T-cell (primary cell): Measurements from ENCODE around the gene LSM7. TPM values are rescaled to one million over a fixed set of nuclear protein-coding genes. Genes with fewer than 3 reads are reported as not detected.

Experiments used
- ATAC-seq, 4 experiments: fragments of 200-7000 bp in 3 of 4; fragments of 150-1000 bp in 1 of 4; cut with Tn5 transposase; replicated peaks in 1 of 4; 1 replicate in 3 of 4; 2 replicates in 1 of 4; pipeline ENCODE4 v1.10.0; 2021; ENCODE audit warnings: moderate library complexity in 3 of 4, mild to moderate bottlenecking in 2 of 4, moderate number of reproducible peaks in 1 of 4
- CTCF ChIA-PET, 2 donors: fragments of 300-600 bp; sonication (Branson Sonifier 250); formaldehyde crosslinking; loops; one replicate each; lab custom pipeline; 2022; ENCODE audit warnings: antibody characterized with exemption in 2 of 2; lab: Charles Lee
- POLR2A ChIA-PET, 2 donors: fragments of 300-600 bp; sonication (Branson Sonifier 250); formaldehyde crosslinking; loops; one replicate each; lab custom pipeline; 2022; ENCODE audit warnings: antibody characterized with exemption in 2 of 2; lab: Charles Lee
- DNase-seq, 35 experiments: peaks; one replicate each; pipeline versions ENCODE4 v3.0.0 to v3.0.0-alpha.2; 2013 to 2023
- H3K27ac ChIP-seq: one replicate; pipeline ENCODE4 v1.5.1; 2013; ENCODE audit warnings: low read length
- H3K27me3 ChIP-seq, 2 experiments: replicated peaks in 1 of 2; 1 replicate in 1 of 2; 2 replicates in 1 of 2; pipeline versions ENCODE4 v1.6.1 to v1.7.0; 2013; ENCODE audit warnings: low read length in 1 of 2, mixed read lengths in 1 of 2; ENCODE audit not compliant: control insufficient read depth in 2 of 2, insufficient read depth in 2 of 2; ENCODE audit errors: extremely low read depth in 1 of 2
- H3K36me3 ChIP-seq, 2 donors: 1 replicate in 1 of 2; 2 replicates in 1 of 2; pipeline versions ENCODE4 v1.6.1 to v1.7.0; 2013; ENCODE audit warnings: low read length in 1 of 2; ENCODE audit not compliant: control insufficient read depth in 2 of 2, insufficient read depth in 1 of 2; ENCODE audit errors: extremely low read depth in 1 of 2
- H3K4me1 ChIP-seq, 2 experiments: 1 replicate in 1 of 2; 2 replicates in 1 of 2; pipeline versions ENCODE4 v1.6.1 to v1.7.0; 2013; ENCODE audit warnings: low read length in 2 of 2, mixed read lengths in 1 of 2; ENCODE audit not compliant: insufficient read depth in 2 of 2, control insufficient read depth in 1 of 2; ENCODE audit errors: extremely low read depth in 1 of 2
- H3K4me3 ChIP-seq, 2 donors: 1 replicate in 1 of 2; 2 replicates in 1 of 2; pipeline versions ENCODE4 v1.5.1 to v1.7.0; 2013; ENCODE audit warnings: mild to moderate bottlenecking in 2 of 2, low read length in 1 of 2, moderate library complexity in 1 of 2; ENCODE audit not compliant: control insufficient read depth in 1 of 2; ENCODE audit errors: extremely low read depth in 1 of 2
- H3K9me3 ChIP-seq: 2 replicates; pipeline ENCODE4 v1.7.0; 2013
- H3K27ac Mint-ChIP-seq, 2 donors: one replicate each; pipeline ENCODE4 v1.8.0; 2020 to 2021; ENCODE audit warnings: mild to moderate bottlenecking in 2 of 2, mixed read lengths in 2 of 2
- H3K27me3 Mint-ChIP-seq, 2 donors: one replicate each; pipeline ENCODE4 v1.8.0; 2021 to 2022; ENCODE audit warnings: mixed read lengths in 2 of 2
- H3K36me3 Mint-ChIP-seq: one replicate; pipeline ENCODE4 v1.8.0; 2021; ENCODE audit warnings: mixed read lengths
- H3K4me1 Mint-ChIP-seq, 3 donors: one replicate each; pipeline ENCODE4 v1.8.0; 2020 to 2022; ENCODE audit warnings: mixed read lengths in 3 of 3, mild to moderate bottlenecking in 1 of 3
- H3K4me3 Mint-ChIP-seq, 3 donors: one replicate each; pipeline ENCODE4 v1.8.0; 2020 to 2022; ENCODE audit warnings: mild to moderate bottlenecking in 3 of 3, mixed read lengths in 3 of 3, moderate library complexity in 3 of 3
- H3K9me3 Mint-ChIP-seq, 3 donors: one replicate each; pipeline ENCODE4 v1.8.0; 2020 to 2022; ENCODE audit warnings: mixed read lengths in 3 of 3
- WGBS: methylation state at CpG from one replicate; pipeline ENCODE4 v1.1.5; 2013; ENCODE audit warnings: missing lambda C conversion rate; ENCODE audit not compliant: insufficient coverage; 5-methylcytosine and 5-hydroxymethylcytosine counted together
- total RNA-seq, 35 experiments: library from RNA in 6 of 35; stranded (reverse) in 6 of 35; fragments of 120-200 nt in 1 of 35; gene quantifications; one replicate each; pipeline versions ENCODE4 v1.2.1 to v1.2.4 and lab custom pipeline; 2013 to 2026

LSM7 gene
- total RNA-seq (100 to 1,000 TPM in 3 of 5 donors, 10 to 100 TPM in 2; 86.7 to 127 (median 107) TPM), total RNA-seq (lab: John Stamatoyannopoulos, UW) (30.8 to 83.7 (median 42.0) reads per million in 29 experiments)
- total RNA-seq (2013), result 79.7 TPM

DNA sequence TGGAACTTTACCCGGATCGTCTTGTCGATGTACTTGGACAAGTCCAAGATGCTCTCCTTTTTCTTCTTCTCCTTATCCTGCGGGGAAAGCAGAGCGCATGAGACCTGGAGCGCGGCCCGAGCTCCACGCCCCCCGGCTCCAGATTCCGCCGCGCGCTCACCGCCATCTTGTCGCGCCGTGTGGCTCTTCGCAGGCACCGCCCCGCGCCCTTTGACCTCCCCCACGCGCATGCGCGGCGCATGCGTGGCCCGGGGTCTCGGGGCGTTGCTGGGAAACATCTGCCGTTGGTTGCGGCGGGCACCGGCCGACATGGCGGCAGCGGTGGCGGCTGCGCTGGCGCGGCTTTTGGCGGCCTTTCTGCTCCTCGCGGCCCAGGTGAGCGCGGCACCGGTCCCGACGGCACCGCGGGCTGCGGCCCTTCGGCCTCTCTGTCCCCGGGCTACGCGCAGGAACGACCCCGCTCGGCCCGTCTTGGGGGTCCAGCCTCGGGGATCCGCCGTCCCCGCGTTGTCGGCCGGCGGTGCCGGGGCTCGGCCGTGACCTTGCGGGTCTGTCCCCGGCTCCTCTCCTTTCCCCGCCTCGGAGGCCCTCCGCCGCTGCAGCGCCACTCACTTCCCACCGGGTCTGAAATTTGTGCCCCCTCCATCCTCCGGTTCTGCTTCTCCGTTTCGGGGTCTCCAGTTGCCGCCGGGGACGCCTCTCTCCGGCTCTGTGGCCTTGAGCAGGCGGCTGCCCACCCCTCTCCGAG lies at the start of gene LSM7, which contains the start of gene SPPL2B:
Gene LSM7, minus strand, starts transcription at position 186 of the 748 bp plus-strand sequence. Its CDS starts 20 bp downstream, at position 166.
Gene SPPL2B, plus strand, starts transcription at position 284 of the 748 bp plus-strand sequence. Its CDS starts 26 bp downstream, at position 310.
- Histone ChIP-seq H3K4me3 (peak within 1 kb of the TSS; percentile 84 to 97), H3K36me3 (peaks cover 16 to 18% of the 10 kb centered on the region in 2 donors), H3K4me1 (peaks cover 18 to 79% of the 10 kb centered on the region in 2 experiments), H3K9me3 (no peaks in the 10 kb centered on the region), H3K27ac (peak within 1 kb of the TSS; percentile 48), H3K27me3 (no peaks in the 10 kb centered on the region)
- Mint-ChIP-seq H3K9me3 (no peaks in the 10 kb centered on the region), H3K27me3 (no peaks in the 10 kb centered on the region), H3K27ac (peak within 1 kb of the TSS; percentile 92 to 98), H3K4me3 (peak within 1 kb of the TSS; percentile 93 to 100 (median 97)), H3K4me1 (peaks cover 64 to 74% (median 66%) of the 10 kb centered on the region in 3 donors), H3K36me3 (peaks cover 7% of the 10 kb centered on the region)
- ATAC-seq, result peak; percentile 79 to 83 (median 82)
- 0% methylated on average over 88 of the region's 89 CpGs for WGBS
- ChIA-PET CTCF (interaction anchor here in 1 of 2 donors (0.8 kb wide), 1 partner anchor 90 kb away, joined by 6 read pairs; no protein-coding TSS in a partner anchor), POLR2A (no interaction called here)
- peak; percentile 84 to 97 (median 90) for DNase-seq

DNA sequence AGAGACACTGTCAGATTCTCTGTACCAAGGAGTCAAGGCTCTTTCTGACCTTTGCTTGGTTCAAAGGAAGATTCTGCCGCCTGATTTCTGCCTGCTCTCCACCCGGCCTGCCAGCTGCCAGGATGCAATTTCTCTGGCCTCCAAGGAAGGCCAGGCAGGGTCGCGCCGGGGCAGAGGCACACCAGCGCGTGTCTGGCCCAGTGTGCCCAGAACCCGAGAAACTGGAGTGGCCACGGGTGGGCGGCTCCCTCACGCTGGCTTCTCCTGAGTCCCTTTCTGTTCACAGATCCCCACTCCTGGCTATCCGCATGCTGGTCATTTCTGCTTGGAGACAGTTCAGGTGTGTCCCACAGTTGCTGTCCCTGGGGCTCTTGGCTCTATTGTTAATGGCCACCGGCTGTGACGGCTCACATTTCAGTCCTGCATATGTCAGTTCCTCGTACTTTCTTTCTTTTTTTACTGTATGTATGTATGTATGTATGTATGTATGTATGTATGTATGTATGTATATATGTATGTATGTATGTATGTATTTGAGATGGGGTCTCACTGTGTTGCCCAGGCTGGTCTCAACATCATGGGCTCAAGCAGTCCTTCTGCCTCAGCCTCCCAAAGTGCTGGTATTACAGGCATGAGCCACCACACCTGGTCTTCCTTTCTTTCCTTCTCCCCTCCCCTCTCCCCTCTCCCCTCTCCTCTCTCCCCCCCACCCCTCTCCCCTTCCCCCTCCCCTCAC lies 48.6 kb upstream of the LSM7 start:
- Mint-ChIP-seq H3K4me1 (peaks cover 0 to 11% (median 0%) of the 10 kb centered on the region in 3 donors), H3K4me3 (no peak overlapping the region), H3K36me3 (no peaks in the 10 kb centered on the region), H3K27ac (no peak overlapping the region), H3K9me3 (peaks cover 0 to 14% (median 4%) of the 10 kb centered on the region in 3 donors), H3K27me3 (peaks cover 4 to 5% of the 10 kb centered on the region in 2 donors)
- H3K9me3 ChIP-seq, result no peaks in the 10 kb centered on the region
- 88% methylated on average over 12 of the region's 15 CpGs for WGBS
- ATAC-seq (no peak), DNase-seq (no peak)
- POLR2A ChIA-PET, result no interaction called here
- peaks cover 0 to 20% of the 10 kb centered on the region in 2 experiments for H3K27me3 ChIP-seq
- H3K4me1 ChIP-seq, result no peaks in the 10 kb centered on the region
- H3K36me3 ChIP-seq, result no peaks in the 10 kb centered on the region
- no peak overlapping the region for H3K4me3 ChIP-seq
- CTCF ChIA-PET, result no interaction called here
- H3K27ac ChIP-seq, result no peak overlapping the region

DNA sequence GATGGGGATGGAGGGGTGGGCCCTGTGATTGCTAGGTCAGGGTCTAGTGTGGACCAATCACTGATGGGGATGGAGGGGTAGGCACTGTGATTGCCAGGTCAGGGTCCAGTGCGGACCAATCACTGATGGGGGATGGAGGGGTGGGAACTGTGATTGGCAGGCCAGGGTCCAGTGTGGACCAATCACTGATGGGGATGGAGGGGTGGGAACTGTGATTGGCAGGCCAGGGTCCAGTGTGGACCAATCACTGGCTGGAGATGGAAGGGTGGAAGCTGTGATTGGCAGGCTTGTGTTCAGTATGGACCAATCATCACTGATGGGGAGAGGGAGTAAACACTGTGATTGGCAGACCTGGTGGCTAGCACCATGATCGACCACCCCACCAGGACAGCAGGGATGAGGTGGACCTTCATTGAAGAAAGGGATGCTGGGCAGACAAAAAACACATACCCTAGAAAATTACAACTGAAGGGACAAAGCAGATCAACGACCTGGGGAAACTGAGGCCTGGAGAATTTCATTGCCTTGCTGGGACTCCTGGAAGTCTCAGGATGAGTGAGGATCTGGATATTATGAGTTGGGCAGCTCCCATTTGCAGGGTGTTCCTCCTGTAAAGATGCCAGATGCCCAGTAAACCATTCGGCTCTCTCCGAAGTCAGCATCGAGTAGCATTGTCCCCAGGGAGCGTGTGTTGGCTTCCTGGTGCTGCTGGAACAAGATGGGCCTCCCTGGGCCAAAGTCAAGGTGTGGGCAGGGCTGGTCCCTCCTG lies 47.2 kb upstream of the LSM7 start:
- ChIA-PET CTCF (no interaction called here), POLR2A (no interaction called here)
- peaks cover 0 to 11% (median 2%) of the 10 kb centered on the region in 3 donors for H3K4me1 Mint-ChIP-seq
- DNase-seq (no peak), ATAC-seq (no peak)
- no peaks in the 10 kb centered on the region for H3K9me3 ChIP-seq
- H3K27me3 ChIP-seq, result peaks cover 0 to 19% of the 10 kb centered on the region in 2 experiments
- no peak overlapping the region for H3K4me3 ChIP-seq
- no peak overlapping the region for H3K27ac Mint-ChIP-seq
- no peaks in the 10 kb centered on the region for H3K36me3 Mint-ChIP-seq
- no peaks in the 10 kb centered on the region for H3K36me3 ChIP-seq
- H3K4me3 Mint-ChIP-seq, result no peak overlapping the region
- H3K4me1 ChIP-seq, result no peaks in the 10 kb centered on the region
- H3K9me3 Mint-ChIP-seq, result peaks cover 0 to 9% (median 0%) of the 10 kb centered on the region in 3 donors
- peaks cover 0 to 2% of the 10 kb centered on the region in 2 donors for H3K27me3 Mint-ChIP-seq
- WGBS, result 87% methylated on average over 6 of the region's 7 CpGs
- no peak overlapping the region for H3K27ac ChIP-seq

DNA sequence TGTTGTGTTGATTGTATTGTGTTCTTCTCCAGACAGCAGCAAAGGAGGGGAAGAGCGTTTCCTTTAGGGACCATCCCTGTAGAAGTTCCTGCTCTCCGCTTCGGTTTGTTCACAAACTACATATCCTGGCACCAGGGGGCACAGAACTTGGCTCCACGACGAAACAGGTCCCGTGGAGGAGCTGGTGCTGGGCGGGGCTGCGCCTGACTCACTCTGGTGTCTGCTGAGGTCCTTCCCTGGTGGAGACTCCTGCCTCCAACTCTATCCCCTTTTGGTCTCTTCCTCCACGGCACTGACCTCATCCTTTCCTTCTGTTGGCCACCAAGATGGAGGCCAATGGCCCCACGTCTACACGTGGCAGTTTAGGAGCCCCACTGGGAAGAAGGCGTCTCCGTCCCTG lies 46.4 kb upstream of the LSM7 start:
- ChIA-PET POLR2A (no interaction called here), CTCF (no interaction called here)
- H3K4me3 ChIP-seq, result no peak overlapping the region
- H3K27ac ChIP-seq, result no peak overlapping the region
- DNase-seq (no peak), ATAC-seq (no peak)
- H3K36me3 ChIP-seq, result no peaks in the 10 kb centered on the region
- peaks cover 0 to 11% (median 2%) of the 10 kb centered on the region in 3 donors for H3K4me1 Mint-ChIP-seq
- peaks cover 0 to 2% of the 10 kb centered on the region in 2 experiments for H3K4me1 ChIP-seq
- H3K9me3 Mint-ChIP-seq, result peaks cover 0 to 9% (median 0%) of the 10 kb centered on the region in 3 donors
- no peaks in the 10 kb centered on the region for H3K36me3 Mint-ChIP-seq
- peaks cover 0 to 17% of the 10 kb centered on the region in 2 experiments for H3K27me3 ChIP-seq
- no peaks in the 10 kb centered on the region for H3K9me3 ChIP-seq
- H3K27me3 Mint-ChIP-seq, result peaks cover 0 to 2% of the 10 kb centered on the region in 2 donors
- WGBS, result 86% methylated on average over 8 of the region's 13 CpGs
- H3K4me3 Mint-ChIP-seq, result no peak overlapping the region
- no peak overlapping the region for H3K27ac Mint-ChIP-seq

DNA sequence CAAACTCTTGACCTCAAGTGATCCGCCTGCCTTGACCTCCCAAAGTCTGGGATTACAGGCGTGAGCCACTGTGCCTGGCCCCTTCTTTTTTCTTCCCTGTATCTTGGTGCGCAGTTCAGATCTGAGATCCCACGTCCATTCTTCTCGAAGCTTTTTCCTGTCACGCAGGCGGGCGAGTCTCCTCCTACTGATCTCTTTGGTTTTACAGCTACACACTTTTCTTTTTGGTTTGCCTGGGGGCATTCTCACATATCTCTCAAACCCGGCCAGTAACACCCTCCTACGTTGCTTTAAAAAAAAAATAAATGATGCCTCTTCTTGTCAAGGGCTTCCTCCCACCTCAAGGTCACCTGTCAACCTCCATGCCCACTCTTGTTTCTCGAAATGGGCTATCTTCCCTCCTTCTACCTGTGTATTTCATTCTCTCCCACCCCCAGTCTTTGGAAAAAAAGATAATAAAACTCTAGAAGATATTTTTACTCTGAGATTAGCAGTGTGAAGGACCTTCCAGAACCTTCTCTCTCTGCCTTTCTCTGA lies 43.8 kb upstream of the LSM7 start:
- H3K27ac Mint-ChIP-seq, result no peak overlapping the region
- POLR2A ChIA-PET, result no interaction called here

More for the DNA sequence above, 43.8 kb upstream of the LSM7 start:
- Histone ChIP-seq H3K4me1 (peaks cover 0 to 8% of the 10 kb centered on the region in 2 experiments), H3K27ac (no peak overlapping the region), H3K36me3 (no peaks in the 10 kb centered on the region), H3K27me3 (peaks cover 0 to 21% of the 10 kb centered on the region in 2 experiments), H3K9me3 (no peaks in the 10 kb centered on the region), H3K4me3 (no peak overlapping the region)
- CTCF ChIA-PET, result no interaction called here
- DNase-seq, result no peak
- Mint-ChIP-seq H3K27me3 (peaks cover 2 to 4% of the 10 kb centered on the region in 2 donors), H3K4me1 (peaks cover 0 to 4% (median 1%) of the 10 kb centered on the region in 3 donors), H3K36me3 (peaks cover 3% of the 10 kb centered on the region), H3K9me3 (no peaks in the 10 kb centered on the region), H3K4me3 (no peak overlapping the region)
- no peak for ATAC-seq
- 79% methylated on average over 8 of the region's 11 CpGs for WGBS
